ENCODE data around the gene UQCC3. TPM values are rescaled to one million over a fixed set of nuclear protein-coding genes. Genes with fewer than 3 reads are reported as not detected.

The UQCC3 gene
- total and polyA plus RNA-seq, 2 donors (not counting 1 experiment from before 2014, with no cell fraction given), result 4.7 to 14.0 TPM

DNA sequence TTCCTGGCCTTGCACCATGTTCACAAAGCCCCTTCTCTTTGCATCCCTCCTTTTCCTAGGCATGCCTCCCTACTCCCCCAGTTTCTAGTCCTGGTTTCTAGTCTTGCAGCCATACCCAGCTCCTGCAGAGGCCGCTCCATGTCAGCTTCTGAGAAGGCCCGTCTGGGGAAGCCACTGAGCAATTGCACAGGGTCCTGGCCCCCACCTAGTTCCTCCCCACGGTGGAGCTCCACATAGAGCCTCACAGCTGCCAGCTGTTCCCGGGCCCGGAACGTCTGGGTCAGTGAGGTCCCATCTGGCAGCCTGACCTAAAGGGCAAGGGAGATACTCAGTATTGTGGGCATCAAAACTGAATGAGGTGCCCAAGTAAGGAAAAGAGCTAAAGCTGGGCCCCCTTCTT, 5.2 kb downstream of the UQCC3 start:
- Histone ChIP-seq H3K36me3 (ENCODE audit: control insufficient read depth, insufficient read depth, low read length) (peaks cover 7% of the 10 kb centered on the region), H3K9ac (ENCODE audit: insufficient read depth, low read length) (no peak overlapping the region), H3K79me2 (ENCODE audit: control insufficient read depth, insufficient read depth, low read length) (peaks cover 15% of the 10 kb centered on the region), H3K4me1 (ENCODE audit: control insufficient read depth, extremely low read depth, insufficient read depth, low read length) (peaks cover 5% of the 10 kb centered on the region), H2AFZ (ENCODE audit: low read length) (no peak overlapping the region), H3K27me3 (ENCODE audit: control insufficient read depth, insufficient read depth, low read length) (no peaks in the 10 kb centered on the region), H3K4me2 (ENCODE audit: extremely low read depth, insufficient read depth, low read length) (no peak overlapping the region), H3K9me3 (ENCODE audit: control insufficient read depth, insufficient read depth, low read depth, low read length) (no peaks in the 10 kb centered on the region), H4K20me1 (ENCODE audit: control insufficient read depth, extremely low read depth, insufficient read depth, low read length) (no peaks in the 10 kb centered on the region), H3K27ac (ENCODE audit: insufficient read depth, low read length) (no peak overlapping the region), H3K4me3 (replicated peaks in 1 of 4; ENCODE audit: control extremely low read depth in 1 of 4, insufficient read depth in 1 of 4, low read depth in 3 of 4, low read length in 4 of 4) (no peak overlapping the region)
- no peak for DNase-seq (ENCODE audit: low read depth in 2 of 2)
- TF ChIP-seq CTCF (conservative IDR thresholded peaks at IDR 0.05 in 1 of 2, IDR thresholded peaks at IDR 0.05 in 1 of 2; ENCODE audit: low read depth in 1 of 2, low read length in 2 of 2), result no peak
- TF ChIP-seq EZH2 (IDR thresholded peaks at IDR 0.05; ENCODE audit: low read length, missing control alignments), result no peak

- no peak for DNase-seq (ENCODE audit: low read depth in 2 of 2)
- no peak overlapping the region for H2AFZ ChIP-seq (ENCODE audit: low read length)
- H3K4me2 ChIP-seq (ENCODE audit: extremely low read depth, insufficient read depth, low read length), result no peak overlapping the region
- peak overlapping the region in 1 of 4 experiments; percentile 25 for H3K4me3 ChIP-seq (replicated peaks in 1 of 4; ENCODE audit: control extremely low read depth in 1 of 4, insufficient read depth in 1 of 4, low read depth in 3 of 4, low read length in 4 of 4)
- H3K27ac ChIP-seq (ENCODE audit: insufficient read depth, low read length), result no peak overlapping the region
- H3K79me2 ChIP-seq (ENCODE audit: control insufficient read depth, insufficient read depth, low read length), result peaks cover 15% of the 10 kb centered on the region
- H3K9ac ChIP-seq (ENCODE audit: insufficient read depth, low read length), result no peak overlapping the region
- no peaks in the 10 kb centered on the region for H3K27me3 ChIP-seq (ENCODE audit: control insufficient read depth, insufficient read depth, low read length)
- no peaks in the 10 kb centered on the region for H3K9me3 ChIP-seq (ENCODE audit: control insufficient read depth, insufficient read depth, low read depth, low read length)
- peaks cover 7% of the 10 kb centered on the region for H3K36me3 ChIP-seq (ENCODE audit: control insufficient read depth, insufficient read depth, low read length)
- no peak for TF ChIP-seq EZH2 (IDR thresholded peaks at IDR 0.05; ENCODE audit: low read length, missing control alignments)
- TF ChIP-seq CTCF (conservative IDR thresholded peaks at IDR 0.05 in 1 of 2, IDR thresholded peaks at IDR 0.05 in 1 of 2; ENCODE audit: low read depth in 1 of 2, low read length in 2 of 2), result no peak
- H4K20me1 ChIP-seq (ENCODE audit: control insufficient read depth, extremely low read depth, insufficient read depth, low read length), result no peaks in the 10 kb centered on the region
- peaks cover 5% of the 10 kb centered on the region for H3K4me1 ChIP-seq (ENCODE audit: control insufficient read depth, extremely low read depth, insufficient read depth, low read length)
Observed at GRCh38 chr11:62677156-62677555, 5.7 kb downstream of the UQCC3 start.

DNA sequence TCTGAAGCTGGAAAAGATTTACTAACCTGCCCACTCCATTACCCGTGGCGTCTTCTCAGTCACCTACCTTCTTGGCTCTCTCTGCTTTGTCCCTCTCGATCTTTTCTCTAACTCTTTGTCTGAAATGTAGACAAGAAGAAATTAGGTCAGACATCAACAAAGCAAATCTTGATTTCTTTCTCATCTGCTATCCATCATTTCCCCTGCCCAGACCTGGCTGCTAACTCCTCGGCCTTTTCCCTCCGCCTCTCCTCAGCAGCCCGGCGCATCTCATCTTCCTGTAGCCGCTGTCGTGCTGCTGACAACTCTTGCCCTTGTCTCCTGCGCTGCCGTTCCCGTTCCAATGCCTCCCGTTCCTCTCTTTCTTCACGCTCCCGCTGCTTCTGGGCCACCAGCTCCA, 6.2 kb downstream of the UQCC3 start:
- peak overlapping the region; percentile 88 for H3K27ac ChIP-seq (ENCODE audit: insufficient read depth, low read length)
- H3K4me1 ChIP-seq (ENCODE audit: control insufficient read depth, extremely low read depth, insufficient read depth, low read length), result peaks cover 5% of the 10 kb centered on the region
- H3K4me3 ChIP-seq (replicated peaks in 1 of 4; ENCODE audit: control extremely low read depth in 1 of 4, insufficient read depth in 1 of 4, low read depth in 3 of 4, low read length in 4 of 4), result peak overlapping the region; percentile 74 to 88 (median 82)
- no peak for DNase-seq (ENCODE audit: low read depth in 2 of 2)
- peaks cover 7% of the 10 kb centered on the region for H3K36me3 ChIP-seq (ENCODE audit: control insufficient read depth, insufficient read depth, low read length)
- no peak for TF ChIP-seq EZH2 (IDR thresholded peaks at IDR 0.05; ENCODE audit: low read length, missing control alignments)
- TF ChIP-seq CTCF (conservative IDR thresholded peaks at IDR 0.05 in 1 of 2, IDR thresholded peaks at IDR 0.05 in 1 of 2; ENCODE audit: low read depth in 1 of 2, low read length in 2 of 2), result no peak
- no peak overlapping the region for H3K9ac ChIP-seq (ENCODE audit: insufficient read depth, low read length)
- no peaks in the 10 kb centered on the region for H4K20me1 ChIP-seq (ENCODE audit: control insufficient read depth, extremely low read depth, insufficient read depth, low read length)
- H2AFZ ChIP-seq (ENCODE audit: low read length), result no peak overlapping the region
- peaks cover 13% of the 10 kb centered on the region for H3K79me2 ChIP-seq (ENCODE audit: control insufficient read depth, insufficient read depth, low read length)
- peak overlapping the region; percentile 99 for H3K4me2 ChIP-seq (ENCODE audit: extremely low read depth, insufficient read depth, low read length)
- no peaks in the 10 kb centered on the region for H3K9me3 ChIP-seq (ENCODE audit: control insufficient read depth, insufficient read depth, low read depth, low read length)
- no peaks in the 10 kb centered on the region for H3K27me3 ChIP-seq (ENCODE audit: control insufficient read depth, insufficient read depth, low read length)
